Measurements from ENCODE around the gene WIF1.

GRCh38 chr12:65081496-65081895 lies 39.6 kb downstream of the WIF1 start:
- TF ChIP-seq POLR2A (IDR thresholded peaks at IDR 0.05) (no peak), CTCF (IDR thresholded peaks at IDR 0.05) (no peak)

All from thyroid gland (tissue), 4 donors.